Dermis microvascular lymphatic vessel endothelial cell (primary cell): ENCODE measurements around the gene ACTN1. TPM values are rescaled to one million over a fixed set of nuclear protein-coding genes. Genes with fewer than 3 reads are reported as not detected.

Experiments
- DNase-seq, 2 donors: peaks; one replicate each; pipeline versions ENCODE4 v3.0.0 to v3.0.0-alpha.2; 2010; ENCODE audit warnings: low read depth in 2 of 2
- total RNA-seq: library from RNA; depleted of rRNA; stranded (reverse); fragments of >200 nt; gene quantifications from 2 replicates; pipeline ENCODE4 v1.2.1, GENCODE V29; 2014

ACTN1 gene
- total RNA-seq, 1 donor from 2014 or later, result 152 TPM

DNA sequence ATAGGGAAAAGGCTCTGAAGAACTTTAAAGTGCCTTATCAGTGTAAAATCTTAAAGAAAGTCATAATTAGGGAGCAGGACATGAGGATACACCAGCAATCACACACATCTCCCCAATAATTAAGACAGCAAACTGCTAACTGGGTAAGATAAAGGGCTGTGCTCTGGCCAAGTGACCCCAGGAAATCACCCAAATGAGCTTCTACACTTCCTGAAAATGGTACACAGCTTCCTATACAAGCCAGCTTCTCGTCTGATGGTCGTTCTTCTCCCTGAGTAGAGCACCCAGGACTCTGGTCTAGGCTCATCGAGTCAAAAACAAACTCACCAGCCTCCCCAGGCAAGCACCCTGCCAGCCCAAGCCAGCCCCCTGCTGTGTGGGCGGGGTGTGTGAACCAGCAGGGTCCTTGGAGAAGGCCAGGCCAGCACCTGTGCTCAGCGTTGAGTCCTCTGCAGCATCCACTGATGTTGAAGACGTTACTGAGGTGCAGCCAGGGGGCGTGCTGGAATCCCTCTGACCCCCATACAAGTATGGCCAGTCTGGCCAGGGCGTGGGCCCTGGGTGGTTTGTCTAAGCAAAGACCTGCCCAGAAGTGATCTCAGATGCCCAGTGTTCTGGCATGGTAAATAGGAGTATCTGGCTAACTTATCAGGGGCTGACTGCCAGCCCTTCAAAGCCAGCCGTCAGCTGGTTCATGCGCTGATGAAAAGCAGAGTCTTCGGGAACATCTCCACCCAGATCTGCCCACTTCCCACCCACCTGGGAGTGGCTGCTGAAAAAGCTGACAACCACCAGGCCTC, 41.4 kb downstream of the ACTN1 start:
- DNase-seq, result peak in 1 of 2 donors; percentile 79

DNA sequence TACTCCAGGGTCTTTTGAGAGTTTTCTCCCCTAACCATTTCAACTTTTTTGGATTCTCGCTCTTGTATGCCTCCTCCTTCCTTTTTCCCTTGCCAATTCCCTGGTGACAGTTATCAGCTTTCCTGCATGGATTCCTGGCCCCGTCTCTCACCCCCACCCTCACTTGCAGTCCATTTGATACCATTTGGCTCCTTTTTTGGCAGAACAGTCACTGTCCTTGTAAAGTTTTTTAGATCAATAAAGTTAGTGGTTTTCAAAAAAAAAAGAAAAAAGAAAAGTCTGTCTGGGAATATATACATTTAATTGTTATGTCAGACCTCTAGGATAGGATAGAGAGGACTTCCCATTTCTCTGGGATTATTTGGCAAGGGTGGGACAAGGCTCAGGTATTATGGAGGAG, 42.1 kb downstream of the ACTN1 start:
- DNase-seq, result peak in 1 of 2 donors; percentile 37

GRCh38 chr14:68936476-68936875, 42.6 kb downstream of the ACTN1 start:
- peak in 1 of 2 donors; percentile 30 for DNase-seq

- peak; percentile 100 for DNase-seq
These were observed 43.3 kb downstream of the ACTN1 start for GRCh38 chr14:68935761-68936214.

DNA sequence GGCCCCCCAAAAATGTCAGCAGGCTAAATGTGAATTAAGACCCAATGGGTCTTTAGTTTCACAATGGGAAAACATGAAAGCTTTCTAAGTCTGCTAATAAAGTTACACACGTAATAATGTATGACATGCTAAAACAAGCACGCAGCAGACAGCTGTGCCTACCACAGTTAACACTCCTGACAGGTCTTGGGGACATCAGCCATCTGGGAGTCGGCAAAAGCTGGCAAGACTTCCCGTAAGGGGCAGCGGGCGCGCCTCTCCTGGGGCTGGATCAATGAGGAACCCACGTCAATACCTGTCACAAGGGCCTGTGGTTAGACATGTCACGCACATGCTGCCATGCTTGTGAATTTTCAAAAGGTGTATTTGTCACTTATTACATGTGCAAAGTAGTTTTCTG, 45.0 kb downstream of the ACTN1 start:
- no peak for DNase-seq

DNA sequence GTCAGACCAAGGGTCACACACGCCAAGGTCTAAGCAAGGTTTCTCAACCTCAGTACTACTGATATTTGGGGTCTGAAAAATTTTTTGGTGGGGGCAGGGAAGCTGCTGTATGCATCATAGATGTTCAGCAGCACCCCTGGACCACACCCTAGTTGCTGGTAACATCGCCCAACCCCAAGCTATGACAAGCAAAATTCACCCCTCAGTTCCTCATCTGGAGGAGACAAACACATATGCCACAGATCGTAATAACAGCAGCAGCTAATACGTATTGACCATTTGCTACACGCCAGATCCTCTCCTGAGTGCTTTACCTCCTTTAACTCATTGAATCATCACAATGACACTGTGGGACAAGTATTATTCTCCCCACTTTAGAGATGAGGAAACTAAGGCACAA, 46.4 kb downstream of the ACTN1 start:
- no peak for DNase-seq

GRCh38 chr14:68932231-68932630, 46.9 kb downstream of the ACTN1 start:
- no peak for DNase-seq

- no peak for DNase-seq
These were observed 47.5 kb downstream of the ACTN1 start for GRCh38 chr14:68931474-68932051.

- DNase-seq, result no peak
These were observed 48.0 kb downstream of the ACTN1 start for GRCh38 chr14:68931063-68931462.

DNA sequence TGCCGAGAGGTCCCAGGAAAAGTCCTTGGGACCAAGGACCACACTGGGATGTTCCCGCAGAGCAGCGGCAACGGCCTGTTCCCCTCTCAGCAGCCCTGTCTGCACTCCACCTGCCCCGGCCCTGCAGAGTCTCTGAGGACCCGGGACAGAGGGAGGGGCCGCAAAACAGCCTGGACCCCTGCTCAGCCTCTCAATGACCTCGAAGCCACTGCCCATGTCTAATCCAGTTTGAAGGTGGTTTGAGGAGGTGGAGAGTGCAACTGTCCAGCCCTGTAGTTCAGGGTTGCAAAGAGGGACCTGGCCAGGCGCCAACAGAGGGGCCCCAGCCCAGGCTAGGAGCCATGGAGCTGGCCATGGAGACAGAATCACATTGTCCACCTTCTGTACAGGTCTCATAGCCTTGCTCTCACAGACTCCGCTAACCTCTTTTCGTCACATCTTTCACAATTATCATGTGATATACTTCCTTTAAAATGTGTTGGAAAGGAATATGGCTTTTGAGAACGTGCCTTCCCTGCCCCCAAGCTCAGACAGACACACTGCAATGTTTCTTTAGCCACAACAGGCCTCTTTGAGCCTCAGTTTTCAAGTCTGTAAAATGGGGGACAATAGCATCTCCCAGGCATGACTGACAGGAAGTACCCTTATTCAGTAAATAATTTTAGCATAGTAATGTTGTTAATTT, 49.3 kb downstream of the ACTN1 start:
- DNase-seq, result no peak

DNA sequence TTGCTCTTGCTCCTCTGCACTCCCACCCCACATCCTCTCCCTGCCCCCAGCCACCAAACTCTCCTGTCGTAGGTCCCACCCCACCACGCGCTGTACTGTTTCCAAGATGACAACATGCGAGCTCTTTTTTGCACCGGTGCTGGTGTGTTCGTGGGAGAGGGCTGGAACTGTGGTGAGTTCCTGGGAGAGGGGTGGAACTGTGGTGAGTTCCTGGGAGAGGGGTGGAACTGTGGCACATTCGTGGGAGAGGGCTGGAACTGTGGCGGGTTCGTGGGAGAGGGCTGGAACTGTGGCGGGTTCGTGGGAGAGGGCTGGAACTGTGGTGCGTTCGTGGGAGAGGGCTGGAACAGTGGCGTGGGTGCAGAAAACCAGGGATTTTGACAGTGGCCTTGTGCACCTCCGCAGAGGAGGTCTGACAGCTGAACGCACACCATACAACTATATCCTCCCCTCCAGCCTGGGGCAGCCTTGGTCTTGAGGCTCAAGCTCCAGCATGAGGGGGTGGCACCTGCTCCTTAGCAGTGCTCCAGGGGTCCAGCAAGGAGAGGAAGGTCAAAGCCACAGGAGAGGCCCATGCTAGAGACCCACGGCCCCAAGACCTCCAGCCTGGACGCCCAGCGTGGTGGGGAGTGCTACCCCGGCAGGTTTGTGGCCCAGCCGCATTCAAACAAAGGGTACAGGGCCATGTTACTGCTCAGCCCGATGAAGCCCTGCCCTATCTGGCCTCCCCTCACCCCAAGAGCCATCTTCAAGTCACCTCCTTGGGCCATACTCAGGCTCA, 50.1 kb downstream of the ACTN1 start:
- no peak for DNase-seq

DNA sequence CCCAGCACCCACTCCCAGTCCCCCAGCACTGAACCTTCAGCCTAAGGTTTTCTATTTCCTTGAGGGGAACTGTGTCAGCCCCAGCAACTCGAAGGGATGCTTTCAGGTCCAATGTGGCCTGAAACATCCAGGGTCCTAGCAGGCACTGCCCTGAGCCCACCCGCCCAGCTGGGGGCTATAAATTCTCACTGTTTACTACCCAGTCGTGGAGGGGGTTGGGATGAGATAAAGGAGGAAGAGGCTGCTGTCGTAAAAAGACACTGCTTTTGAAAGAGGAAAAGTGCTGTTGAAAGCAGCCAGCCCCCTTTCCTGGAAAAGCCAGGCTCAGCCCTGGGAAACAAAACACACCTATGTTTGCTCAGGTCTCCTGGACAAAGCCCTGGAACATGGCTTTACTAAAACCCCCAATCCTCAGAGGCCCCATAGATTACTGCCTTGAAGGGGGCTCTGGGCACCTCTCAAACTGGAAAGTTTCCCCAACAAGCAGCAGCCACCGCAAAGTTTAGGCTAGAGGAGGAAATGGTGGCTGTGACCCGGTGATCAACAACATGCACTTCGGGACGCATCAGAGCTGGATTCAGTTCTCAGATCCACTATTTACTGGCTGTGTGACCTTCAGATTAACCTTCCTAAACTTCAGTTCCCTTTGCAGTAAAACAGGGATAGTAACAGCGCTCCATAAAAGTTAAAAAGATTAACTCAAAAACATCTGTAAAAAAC, 51.0 kb downstream of the ACTN1 start:
- DNase-seq, result peak in 1 of 2 donors; percentile 41

DNA sequence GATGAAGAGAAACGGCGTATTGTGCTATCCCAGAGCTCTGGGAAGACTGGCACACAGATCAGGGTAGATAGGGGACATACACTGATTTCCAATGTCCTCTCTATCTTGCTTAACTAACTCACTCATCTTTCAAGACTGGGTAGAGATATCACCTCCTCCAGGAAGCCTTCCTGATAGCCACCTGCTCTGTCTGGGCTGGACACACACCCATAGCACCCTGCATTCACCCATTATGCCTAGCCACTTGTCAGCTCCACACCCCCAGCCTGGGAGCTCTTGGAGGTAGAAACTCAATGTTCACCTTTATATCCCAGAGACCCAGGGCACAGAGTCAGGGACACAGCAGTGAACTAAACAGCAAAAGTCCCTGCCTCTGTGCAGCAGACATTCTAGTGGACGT, 52.0 kb downstream of the ACTN1 start:
- DNase-seq, result no peak

DNA sequence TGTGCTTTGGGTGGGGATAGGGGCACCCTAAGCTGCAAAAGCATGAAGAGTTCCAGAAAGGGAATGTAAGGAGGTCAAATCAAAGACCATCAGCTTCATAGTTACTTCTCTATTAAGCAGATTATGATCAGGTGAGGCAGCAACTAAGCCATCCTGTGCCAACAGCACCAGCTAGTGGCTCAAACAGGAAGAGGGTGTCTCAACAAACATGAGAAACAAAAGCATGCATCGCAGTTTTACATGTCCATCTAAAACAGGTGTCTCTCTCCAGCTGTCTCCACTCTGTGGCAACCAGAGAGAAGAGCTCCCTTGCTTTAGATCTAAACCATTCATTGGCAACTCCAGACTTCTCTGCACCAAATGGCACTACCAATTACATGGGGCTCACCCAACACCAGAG, 52.9 kb downstream of the ACTN1 start:
- DNase-seq, result peak in 1 of 2 donors; percentile 49

DNA sequence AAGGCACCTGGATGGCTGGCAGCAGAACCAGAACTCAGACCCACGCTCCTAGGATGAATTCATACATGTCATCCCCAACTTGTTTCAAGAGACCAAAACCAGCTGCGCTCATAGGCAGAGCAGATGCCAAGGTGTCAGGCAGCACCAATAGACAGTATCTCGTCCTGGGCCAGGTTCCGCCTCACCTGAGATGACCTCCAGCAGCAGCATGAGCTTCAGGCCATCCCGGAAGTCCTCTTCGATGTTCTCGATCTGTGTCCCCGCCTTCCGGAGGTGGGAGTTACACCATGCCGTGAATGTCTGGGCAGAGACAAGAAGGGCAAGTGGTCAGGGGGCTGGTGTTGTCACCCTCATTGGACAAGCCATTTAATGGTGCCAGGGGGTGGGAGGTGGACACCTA, 53.7 kb downstream of the ACTN1 start:
- no peak for DNase-seq

- peak; percentile 12 to 77 for DNase-seq
These were observed 54.6 kb downstream of the ACTN1 start for GRCh38 chr14:68924186-68925158.

DNA sequence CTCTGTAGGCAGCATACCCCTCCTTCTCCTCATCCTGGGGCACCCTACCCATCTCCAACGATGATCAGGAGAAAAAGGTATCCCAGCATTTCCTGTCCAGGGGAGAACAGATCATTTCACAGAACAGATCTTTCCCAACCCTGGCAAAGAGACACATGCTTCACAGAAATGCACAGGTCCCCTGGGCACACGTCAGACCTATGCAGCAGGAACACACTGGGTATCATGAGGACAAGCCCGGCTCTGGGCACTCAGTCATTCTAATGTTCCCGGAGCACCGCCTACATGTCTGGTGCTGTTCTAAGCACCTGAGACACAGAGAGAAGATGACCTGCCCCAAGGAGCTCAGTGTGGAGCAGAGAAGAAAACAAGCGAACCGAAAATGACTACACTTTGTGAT, 56.2 kb downstream of the ACTN1 start:
- DNase-seq, result no peak

DNA sequence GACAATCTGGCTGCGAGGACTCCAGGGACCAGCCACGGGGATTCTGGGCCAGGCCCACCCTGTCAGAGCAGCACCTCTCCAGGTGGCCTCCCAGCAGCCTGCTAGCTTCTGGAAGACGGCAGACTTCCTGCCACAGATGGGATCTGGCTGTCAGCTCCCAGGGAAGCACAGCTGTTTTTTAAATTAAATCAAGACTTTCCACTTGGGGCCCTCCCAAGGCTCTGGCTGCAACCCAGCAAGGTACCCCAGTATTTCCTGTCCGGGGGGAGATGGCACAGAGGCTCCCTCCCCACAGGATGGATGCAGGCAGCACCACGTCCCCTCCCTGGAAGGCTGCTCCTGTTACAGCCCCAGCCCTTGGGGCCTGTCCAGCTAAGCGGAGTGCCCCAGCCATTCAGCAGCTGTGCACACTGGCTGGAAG, 56.9 kb downstream of the ACTN1 start:
- DNase-seq, result no peak

- DNase-seq, result no peak
These were observed 57.4 kb downstream of the ACTN1 start for GRCh38 chr14:68921666-68922065.

GRCh38 chr14:68921049-68921448, 58.1 kb downstream of the ACTN1 start:
- no peak for DNase-seq
